ENCODE data around the gene UPP1.

GRCh38 chr7:48147078-48147591, 58.1 kb downstream of the UPP1 start:
- TF ChIP-seq GATA2 (IDR thresholded peaks at IDR 0.05; ENCODE audit: low read depth, low read length) = no peak
- TF ChIP-seq GATA3 (IDR thresholded peaks at IDR 0.05; ENCODE audit: low read depth, low read length) = no peak
